Keratinocyte (primary cell): ENCODE results near the gene MYH10. TPM values are rescaled to one million over a fixed set of nuclear protein-coding genes. Genes with fewer than 3 reads are reported as not detected.

Source experiments
- DNase-seq: peaks from one replicate; pipeline ENCODE4 v3.0.0-alpha.2; 2011; ENCODE audit warnings: low read depth, missing footprints, low spot score
- FAIRE-seq: peaks from 2 replicates; lab custom pipeline; 2011; peaks lifted over from hg19 to GRCh38; lab: Jason Lieb, UNC
- H2AFZ ChIP-seq: 2 replicates; pipeline ENCODE4 v1.6.0; 2012; ENCODE audit warnings: low read length, control low read depth, inconsistent platforms; ENCODE audit not compliant: control insufficient read depth
- H3K27ac ChIP-seq: 2 replicates; pipeline ENCODE4 v1.5.1; 2011; ENCODE audit warnings: low read length; ENCODE audit not compliant: control insufficient read depth, insufficient read depth
- H3K27me3 ChIP-seq: 3 replicates; pipeline ENCODE4 v1.6.0; 2011; ENCODE audit warnings: low read length; ENCODE audit not compliant: control insufficient read depth, insufficient read depth; ENCODE audit errors: extremely low read depth
- H3K36me3 ChIP-seq, 2 experiments: 2 replicates in 1 of 2; 3 replicates in 1 of 2; pipeline ENCODE4 v1.5.1; 2011; ENCODE audit warnings: low read length in 2 of 2, mild to moderate bottlenecking in 1 of 2; ENCODE audit not compliant: control insufficient read depth in 2 of 2, insufficient read depth in 2 of 2; ENCODE audit errors: extremely low read depth in 1 of 2
- H3K4me1 ChIP-seq: 3 replicates; pipeline ENCODE4 v1.5.1; 2011; ENCODE audit warnings: low read length; ENCODE audit not compliant: control insufficient read depth, insufficient read depth; ENCODE audit errors: extremely low read depth
- H3K4me2 ChIP-seq: 3 replicates; pipeline ENCODE4 v1.6.0; 2011; ENCODE audit warnings: low read depth, low read length; ENCODE audit not compliant: control insufficient read depth, insufficient read depth; ENCODE audit errors: extremely low read depth
- H3K4me3 ChIP-seq, 3 experiments: fragments of 200-600 bp in 1 of 3; sonication (generic) in 1 of 3; 2 replicates in 2 of 3; 3 replicates in 1 of 3; pipeline ENCODE4 v1.5.1; 2011 to 2016; ENCODE audit warnings: low read length in 3 of 3, mild to moderate bottlenecking in 3 of 3, control low read depth in 2 of 3, inconsistent platforms in 1 of 3, low read depth in 1 of 3, mixed read lengths in 1 of 3, mixed run types in 1 of 3, moderate library complexity in 1 of 3; ENCODE audit not compliant: control insufficient read depth in 2 of 3, insufficient read depth in 2 of 3; ENCODE audit errors: extremely low read depth in 1 of 3
- H3K79me2 ChIP-seq: 2 replicates; pipeline ENCODE4 v1.6.0; 2012; ENCODE audit warnings: low read length; ENCODE audit not compliant: control insufficient read depth, insufficient read depth
- H3K9ac ChIP-seq: 3 replicates; pipeline ENCODE4 v1.6.0; 2011; ENCODE audit warnings: low read length; ENCODE audit not compliant: control insufficient read depth, insufficient read depth; ENCODE audit errors: extremely low read depth
- H3K9me1 ChIP-seq: 3 replicates; pipeline ENCODE4 v1.6.0; 2011; ENCODE audit warnings: low read length; ENCODE audit not compliant: control insufficient read depth, insufficient read depth; ENCODE audit errors: extremely low read depth
- H3K9me3 ChIP-seq: 2 replicates; pipeline ENCODE4 v1.5.1; 2012; ENCODE audit warnings: low read depth, low read length; ENCODE audit not compliant: control insufficient read depth
- H4K20me1 ChIP-seq: 3 replicates; pipeline ENCODE4 v1.6.0; 2011; ENCODE audit warnings: low read length; ENCODE audit not compliant: control insufficient read depth, insufficient read depth; ENCODE audit errors: extremely low read depth
- EZH2 ChIP-seq: IDR thresholded peaks from one replicate; pipeline ENCODE4 v1.6.1; 2012; ENCODE audit warnings: inconsistent platforms, mild to moderate bottlenecking, low read length, moderate library complexity
- dilution Hi-C: fragments of 300-500 bp; cut with MboI; formaldehyde crosslinking; loops from one replicate; pipeline ENCODE4 v1.7.0; 2020; ENCODE audit warnings: low sequenced_read_pairs; ENCODE audit not compliant: extremely low pct_ligation_motif_present
- polyA plus RNA-seq, 5 experiments: library from polyadenylated mRNA; depleted of rRNA in 3 of 5; stranded (reverse) in 3 of 5; stranded (forward) in 1 of 5; unstranded in 1 of 5; fragments of >200 nt; gene quantifications; 1 replicate in 1 of 5; 2 replicates in 3 of 5; 3 replicates in 1 of 5; pipeline versions ENCODE4 v1.2.1 to v1.2.3, GENCODE V29; 2011 to 2012; ENCODE audit warnings: missing spikeins in 2 of 5, low read depth in 1 of 5, low replicate concordance in 1 of 5
- TF ChIP-seq, protein P1 (sequence below), 3 experiments: IDR thresholded peaks in 1 of 3; conservative IDR thresholded peaks in 1 of 3; optimal IDR thresholded peaks in 1 of 3; 2 replicates in 2 of 3; 3 replicates in 1 of 3; pipeline versions ENCODE3 to v1.5.1; 2011; ENCODE audit warnings: low read length in 3 of 3, mild to moderate bottlenecking in 3 of 3, moderate library complexity in 2 of 3, control low read depth in 1 of 3, inconsistent platforms in 1 of 3; ENCODE audit not compliant: insufficient read depth in 2 of 3; ENCODE audit errors: extremely low read depth in 1 of 3

The MYH10 gene
- polyA plus RNA-seq, 1 donor (not counting 4 experiments of a cell fraction or from before 2014, with no cell fraction given): 21.2 TPM

DNA sequence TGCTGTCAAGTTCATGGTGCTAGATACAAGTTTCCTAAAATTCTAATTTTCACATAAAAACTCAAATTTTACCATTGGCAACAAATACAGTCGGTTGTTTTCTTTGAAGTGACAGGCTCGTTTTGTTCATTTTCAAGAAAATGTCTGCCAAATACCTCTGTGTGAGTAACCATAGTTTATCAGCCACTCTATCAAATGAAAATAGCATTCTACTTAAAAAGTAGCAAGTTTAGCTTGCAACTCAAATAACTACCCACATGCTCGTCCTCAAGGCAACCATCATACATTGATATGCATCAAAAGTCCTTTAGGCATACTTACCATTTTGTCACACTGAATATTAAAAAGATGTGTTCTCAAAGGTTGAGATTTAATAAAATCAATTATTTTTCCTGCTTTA, 11.7 kb downstream of the MYH10 start:
- peaks cover 2 to 7% of the 10 kb centered on the region in 2 experiments for H3K36me3 ChIP-seq
- no peak for TF ChIP-seq EZH2
- TF ChIP-seq, protein P1, sequence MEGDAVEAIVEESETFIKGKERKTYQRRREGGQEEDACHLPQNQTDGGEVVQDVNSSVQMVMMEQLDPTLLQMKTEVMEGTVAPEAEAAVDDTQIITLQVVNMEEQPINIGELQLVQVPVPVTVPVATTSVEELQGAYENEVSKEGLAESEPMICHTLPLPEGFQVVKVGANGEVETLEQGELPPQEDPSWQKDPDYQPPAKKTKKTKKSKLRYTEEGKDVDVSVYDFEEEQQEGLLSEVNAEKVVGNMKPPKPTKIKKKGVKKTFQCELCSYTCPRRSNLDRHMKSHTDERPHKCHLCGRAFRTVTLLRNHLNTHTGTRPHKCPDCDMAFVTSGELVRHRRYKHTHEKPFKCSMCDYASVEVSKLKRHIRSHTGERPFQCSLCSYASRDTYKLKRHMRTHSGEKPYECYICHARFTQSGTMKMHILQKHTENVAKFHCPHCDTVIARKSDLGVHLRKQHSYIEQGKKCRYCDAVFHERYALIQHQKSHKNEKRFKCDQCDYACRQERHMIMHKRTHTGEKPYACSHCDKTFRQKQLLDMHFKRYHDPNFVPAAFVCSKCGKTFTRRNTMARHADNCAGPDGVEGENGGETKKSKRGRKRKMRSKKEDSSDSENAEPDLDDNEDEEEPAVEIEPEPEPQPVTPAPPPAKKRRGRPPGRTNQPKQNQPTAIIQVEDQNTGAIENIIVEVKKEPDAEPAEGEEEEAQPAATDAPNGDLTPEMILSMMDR (optimal IDR thresholded peaks at IDR 0.05 in 1 of 3, IDR thresholded peaks at IDR 0.05 in 1 of 3, conservative IDR thresholded peaks at IDR 0.05 in 1 of 3; ENCODE audit: extremely low read depth in 1 of 3, insufficient read depth in 2 of 3, low read length in 3 of 3): no peak
- H3K9me3 ChIP-seq: no peaks in the 10 kb centered on the region
- no peak overlapping the region for H3K27ac ChIP-seq
- no peaks in the 10 kb centered on the region for H3K27me3 ChIP-seq
- no peak overlapping the region for H3K4me2 ChIP-seq
- no peak for DNase-seq
- no peaks in the 10 kb centered on the region for H3K4me1 ChIP-seq
- H3K9ac ChIP-seq: no peak overlapping the region
- H3K9me1 ChIP-seq: no peaks in the 10 kb centered on the region
- H2AFZ ChIP-seq: no peak overlapping the region
- H4K20me1 ChIP-seq: no peaks in the 10 kb centered on the region
- H3K4me3 ChIP-seq: no peak overlapping the region
- FAIRE-seq: no peak
- dilution Hi-C loops: no loop called here
- H3K79me2 ChIP-seq: peaks cover 24% of the 10 kb centered on the region

DNA sequence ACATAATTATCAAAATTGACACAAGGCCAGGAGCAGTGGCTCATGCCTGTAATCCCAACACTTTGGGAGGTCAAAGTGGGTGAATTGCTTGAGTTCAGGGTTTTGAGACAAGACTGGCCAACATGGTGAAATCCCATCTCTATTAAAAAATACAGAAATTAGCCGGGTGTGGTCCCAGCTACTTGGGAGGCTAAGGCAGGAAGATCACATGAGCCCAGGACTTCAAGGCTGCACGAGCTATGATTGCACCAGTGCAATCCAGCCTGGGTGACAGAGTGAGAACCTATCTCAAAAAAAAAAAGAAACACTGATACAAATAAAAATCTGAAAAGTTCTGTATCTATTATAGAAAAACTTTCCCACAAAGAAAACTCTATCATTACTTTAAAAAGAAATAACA, 15.5 kb downstream of the MYH10 start:
- dilution Hi-C loops: no loop called here
- no peak for DNase-seq
- Histone ChIP-seq H4K20me1 (no peaks in the 10 kb centered on the region), H3K9me1 (no peaks in the 10 kb centered on the region), H3K4me3 (no peak overlapping the region), H3K9me3 (no peaks in the 10 kb centered on the region), H3K9ac (no peak overlapping the region), H3K27ac (no peak overlapping the region), H3K4me2 (no peak overlapping the region), H2AFZ (no peak overlapping the region), H3K79me2 (peaks cover 26% of the 10 kb centered on the region), H3K27me3 (no peaks in the 10 kb centered on the region), H3K4me1 (peaks cover 4% of the 10 kb centered on the region), H3K36me3 (no peaks in the 10 kb centered on the region)
- FAIRE-seq: no peak
- TF ChIP-seq, protein P1 (optimal IDR thresholded peaks at IDR 0.05 in 1 of 3, IDR thresholded peaks at IDR 0.05 in 1 of 3, conservative IDR thresholded peaks at IDR 0.05 in 1 of 3; ENCODE audit: extremely low read depth in 1 of 3, insufficient read depth in 2 of 3, low read length in 3 of 3): no peak
- TF ChIP-seq EZH2: no peak
